Measurements from ENCODE around the gene TBC1D17.

- TF ChIP-seq RARB (CRISPR knock-in tag; IDR thresholded peaks at IDR 0.05) = no peak
- no peak for TF ChIP-seq ISL1 (CRISPR knock-in tag; IDR thresholded peaks at IDR 0.05)
- no peak for TF ChIP-seq GLIS3 (CRISPR knock-in tag; IDR thresholded peaks at IDR 0.05)
- TF ChIP-seq ZNF70 (CRISPR knock-in tag; IDR thresholded peaks at IDR 0.05) = no peak
- TF ChIP-seq ZFP3 (CRISPR knock-in tag; IDR thresholded peaks at IDR 0.05) = no peak
- no peak for TF ChIP-seq PATZ1 (CRISPR knock-in tag; IDR thresholded peaks at IDR 0.05; ENCODE audit: borderline replicate concordance)
- no peak for TF ChIP-seq ZFP30 (CRISPR knock-in tag; IDR thresholded peaks at IDR 0.05)
- TF ChIP-seq TCF4 (CRISPR knock-in tag; IDR thresholded peaks at IDR 0.05; ENCODE audit: borderline replicate concordance) = no peak
- TF ChIP-seq ZC3H10 (CRISPR knock-in tag; IDR thresholded peaks at IDR 0.05) = no peak
Measured at GRCh38 chr19:49844138-49845095, 33.1 kb upstream of the TBC1D17 start.

Measured in SK-N-SH treated with all-trans-retinoic acid at 6 μM for 48 hours (cell line).